ENCODE measurements around the gene MED17.
"Not testable (repeated sequence)": the region's sequence is repeated elsewhere in the genome, so short reads cannot be mapped to it uniquely, and the experiment has no call there.

Gene MED17

GRCh38 chr11:93756748-93757147 lies 27.3 kb upstream of the MED17 start:
- DNase-seq (ENCODE audit: low read depth, low spot score), result no peak
- no peak for TF ChIP-seq CTCF (IDR thresholded peaks at IDR 0.05; ENCODE audit: insufficient read depth, low read length, missing control alignments)
- ChIA-PET CTCF (no interaction called here), POLR2A (no interaction called here)
- no peak overlapping the region for H3K4me3 ChIP-seq (ENCODE audit: low read depth, low read length)

- ChIA-PET CTCF (no interaction called here), POLR2A (no interaction called here)
- H3K4me3 ChIP-seq (ENCODE audit: low read depth, low read length), result no peak overlapping the region
- TF ChIP-seq CTCF (IDR thresholded peaks at IDR 0.05; ENCODE audit: insufficient read depth, low read length, missing control alignments), result no peak
- DNase-seq (ENCODE audit: low read depth, low spot score), result no peak
Observed at GRCh38 chr11:93757301-93757700, 26.8 kb upstream of the MED17 start.

- no peak for TF ChIP-seq CTCF (IDR thresholded peaks at IDR 0.05; ENCODE audit: insufficient read depth, low read length, missing control alignments)
- POLR2A ChIA-PET, result no interaction called here
- no peak overlapping the region for H3K4me3 ChIP-seq (ENCODE audit: low read depth, low read length)
- DNase-seq (ENCODE audit: low read depth, low spot score), result no peak
- CTCF ChIA-PET, result interaction anchor here (1.1 kb wide), 1 partner anchor 17 kb away, joined by 3 read pairs; no protein-coding TSS in a partner anchor
Observed at GRCh38 chr11:93757924-93758865, 25.9 kb upstream of the MED17 start.

GRCh38 chr11:93759123-93759522 lies 25.0 kb upstream of the MED17 start:
- DNase-seq (ENCODE audit: low read depth, low spot score); H3K4me3 ChIP-seq (ENCODE audit: low read depth, low read length); POLR2A ChIA-PET: not testable (repeated sequence)
- CTCF ChIA-PET, result interaction anchor here (1.1 to 2.3 kb wide), 2 partner anchors 16 to 25 kb away, joined by 3 to 8 read pairs; partner anchors contain the start of gene MED17

GRCh38 chr11:93761910-93762309 lies 22.2 kb upstream of the MED17 start:
- no peak for TF ChIP-seq CTCF (IDR thresholded peaks at IDR 0.05; ENCODE audit: insufficient read depth, low read length, missing control alignments)
- H3K4me3 ChIP-seq (ENCODE audit: low read depth, low read length), result no peak overlapping the region
- DNase-seq (ENCODE audit: low read depth, low spot score), result no peak
- CTCF ChIA-PET, result no interaction called here
- POLR2A ChIA-PET, result interaction anchor here (0.5 kb wide), 1 partner anchor 19 kb away, joined by 3 read pairs; no protein-coding TSS in a partner anchor

GRCh38 chr11:93765551-93765950 lies 18.5 kb upstream of the MED17 start:
- no peak for TF ChIP-seq CTCF (IDR thresholded peaks at IDR 0.05; ENCODE audit: insufficient read depth, low read length, missing control alignments)
- DNase-seq (ENCODE audit: low read depth, low spot score), result no peak
- H3K4me3 ChIP-seq (ENCODE audit: low read depth, low read length), result no peak overlapping the region
- CTCF ChIA-PET, result interaction anchor here (1.5 kb wide), 1 partner anchor 18 kb away, joined by 3 read pairs; the partner anchor contains the start of gene MED17
- POLR2A ChIA-PET, result interaction anchor here (0.6 kb wide), 1 partner anchor 24 kb away, joined by 3 read pairs; the partner anchor contains the start of genes C11orf54 and TAF1D
